Suprapubic skin (tissue), 4 donors: ENCODE measurements around the gene ABCC3.

Experiments used
- POLR2A ChIP-seq, 2 donors: fragments of 450-650 bp; IDR thresholded peaks; one replicate each; pipeline ENCODE4 v1.6.1; 2017; ENCODE audit warnings: antibody characterized with exemption in 2 of 2, mild to moderate bottlenecking in 2 of 2, moderate library complexity in 2 of 2
- POLR2AphosphoS5 ChIP-seq, 3 donors: sonication (generic); formaldehyde crosslinking; IDR thresholded peaks; one replicate each; pipeline ENCODE4 v1.6.1; 2017; ENCODE audit warnings: antibody characterized with exemption in 3 of 3

DNA sequence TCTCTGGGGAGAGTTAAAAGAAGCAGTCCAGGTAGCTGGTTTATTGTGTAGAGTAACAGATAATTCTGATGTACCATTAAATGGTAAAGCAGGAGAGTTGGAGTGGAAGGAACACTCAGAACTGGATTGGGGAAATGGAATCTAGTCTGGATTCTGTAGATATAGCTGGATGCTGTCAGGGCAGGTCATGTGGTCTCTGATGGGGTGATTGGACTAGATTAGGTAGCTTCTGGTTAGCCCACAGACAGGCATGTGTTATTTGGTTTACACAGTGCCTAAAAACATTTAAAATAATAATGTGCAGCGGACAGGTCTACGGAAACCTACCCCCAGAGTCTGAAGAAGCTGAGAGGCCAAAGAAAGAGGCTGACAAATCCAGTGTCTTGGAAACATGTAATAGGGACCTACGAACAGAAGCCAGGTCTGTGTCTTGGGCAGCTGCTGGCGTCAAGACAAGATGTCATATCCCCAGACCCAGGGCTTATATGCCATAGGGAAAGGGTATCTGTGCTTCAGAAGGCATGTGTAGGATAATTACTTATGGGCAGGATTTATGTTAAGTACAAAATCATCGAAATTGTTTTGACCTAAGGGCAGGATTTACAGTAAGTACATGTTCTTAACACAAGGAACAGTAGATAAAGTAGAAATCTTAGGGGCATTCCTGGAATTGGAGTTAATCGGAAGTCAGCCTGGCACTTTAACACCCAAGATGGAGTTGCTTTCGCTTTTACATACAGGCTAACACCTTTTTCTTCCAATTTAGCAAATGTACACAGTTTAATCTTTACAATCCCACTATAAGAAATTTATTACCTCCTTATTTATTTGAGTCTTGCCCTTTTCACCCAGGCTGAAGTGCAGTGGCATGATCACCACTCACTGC is 97.1 kb downstream of the ABCC3 start:
- TF ChIP-seq POLR2AphosphoS5 (IDR thresholded peaks at IDR 0.05): no peak
- no peak for TF ChIP-seq POLR2A (IDR thresholded peaks at IDR 0.05)
